SK-N-MC (cell line): ENCODE data around the gene CHRNG.

Source experiments
- EZH2 ChIP-seq: fragments of 200-600 bp; sonication (generic); IDR thresholded peaks from one replicate; pipeline ENCODE4 v1.6.1; 2017; ENCODE audit warnings: antibody characterized with exemption
- FOXP2 ChIP-seq: optimal IDR thresholded peaks from 2 replicates; pipeline ENCODE3; 2011; ENCODE audit warnings: mild to moderate bottlenecking, moderate library complexity; ENCODE audit not compliant: insufficient read depth; ENCODE audit errors: extremely low read length, control extremely low read depth
- POLR2AphosphoS5 ChIP-seq: IDR thresholded peaks from 2 replicates; pipeline ENCODE4 v1.6.1; 2012; ENCODE audit warnings: mild to moderate bottlenecking, low read depth, low read length, borderline replicate concordance

- TF ChIP-seq EZH2 (no peak), POLR2AphosphoS5 (no peak), FOXP2 (no peak)
These were observed 2.6 kb downstream of the CHRNG start for GRCh38 chr2:232541961-232542714.
